Esophagus squamous epithelium (tissue), 5 donors: ENCODE results near the gene PRR23C. TPM values are rescaled to one million over a fixed set of nuclear protein-coding genes. Genes with fewer than 3 reads are reported as not detected.
"Not testable (repeated sequence)": the region's sequence is repeated elsewhere in the genome, so short reads cannot be mapped to it uniquely, and the experiment has no call there.

ENCODE experiments used
- DNase-seq: peaks from one replicate; lab custom pipeline; 2025; lab: John Stamatoyannopoulos, UW
- H3K27ac ChIP-seq, 4 donors: fragments of 200-600 bp; sonication (generic); one replicate each; pipeline ENCODE4 v1.5.1; 2016 to 2019; ENCODE audit warnings: mild to moderate bottlenecking in 1 of 4
- H3K27me3 ChIP-seq, 4 donors: fragments of 200-600 bp; sonication (generic); 1 replicate in 3 of 4; 2 replicates in 1 of 4; pipeline versions ENCODE4 v1.5.1 to v1.6.0; 2017 to 2021; ENCODE audit warnings: antibody characterized with exemption in 1 of 4
- H3K36me3 ChIP-seq, 3 donors: fragments of 200-600 bp; sonication (generic); one replicate each; pipeline ENCODE4 v1.5.1; 2016 to 2019
- H3K4me1 ChIP-seq, 3 donors: fragments of 200-600 bp; sonication (generic); one replicate each; pipeline ENCODE4 v1.5.1; 2017 to 2019
- H3K4me3 ChIP-seq, 4 donors: fragments of 200-600 bp; sonication (generic); 1 replicate in 3 of 4; 2 replicates in 1 of 4; pipeline ENCODE4 v1.5.1; 2016 to 2019; ENCODE audit warnings: mild to moderate bottlenecking in 2 of 4, moderate library complexity in 1 of 4
- H3K9me3 ChIP-seq, 3 donors: fragments of 200-600 bp; sonication (generic); one replicate each; pipeline ENCODE4 v1.5.1; 2016 to 2019
- CTCF ChIP-seq, 6 experiments: fragments of 450-650 bp in 4 of 6; fragments of 200-600 bp in 2 of 6; sonication (generic) in 2 of 6; IDR thresholded peaks; one replicate each; pipeline ENCODE4 v1.5.1; 2016 to 2019; ENCODE audit warnings: antibody characterized with exemption in 6 of 6, mild to moderate bottlenecking in 4 of 6, moderate library complexity in 4 of 6
- POLR2A ChIP-seq, 4 donors: fragments of 450-650 bp; IDR thresholded peaks; one replicate each; pipeline ENCODE4 v1.6.1; 2017; ENCODE audit warnings: antibody characterized with exemption in 4 of 4, mild to moderate bottlenecking in 4 of 4, moderate library complexity in 3 of 4
- WGBS, 2 donors: methylation state at CpG; one replicate each; pipeline ENCODE4 v1.1.5; 2018; 5-methylcytosine and 5-hydroxymethylcytosine counted together
- intact Hi-C: fragments of 100-400 bp; cut with DNase I; formaldehyde crosslinking; loops from one replicate; pipeline ENCODE4 v1.15.0; 2022
- total RNA-seq, 4 donors: library from RNA; depleted of rRNA; stranded (reverse); fragments of >200 nt; gene quantifications; one replicate each; pipeline ENCODE4 v1.1.0, GENCODE V29; 2016
- donor health status: DM: yes; HTN: yes; CAD: no.

PRR23C gene
- total RNA-seq, 4 donors from 2014 or later, result not detected

- no peak overlapping the region for H3K4me3 ChIP-seq
- H3K9me3 ChIP-seq, result no peaks in the 10 kb centered on the region
- no peak for DNase-seq
- H3K27ac ChIP-seq, result no peak overlapping the region
- no peaks in the 10 kb centered on the region for H3K27me3 ChIP-seq
- 73 to 90% methylated on average over 6 of the region's 6 CpGs for WGBS, 2 donors
- no peaks in the 10 kb centered on the region for H3K36me3 ChIP-seq
- no peaks in the 10 kb centered on the region for H3K4me1 ChIP-seq
- intact Hi-C loops, result no loop called here
- TF ChIP-seq POLR2A (IDR thresholded peaks at IDR 0.05) (no peak), CTCF (IDR thresholded peaks at IDR 0.05) (no peak)
Observed at GRCh38 chr3:139037478-139037877, 7.2 kb downstream of the PRR23C start.

GRCh38 chr3:139032326-139033002, 12.2 kb downstream of the PRR23C start:
- TF ChIP-seq CTCF (IDR thresholded peaks at IDR 0.05) (no peak), POLR2A (IDR thresholded peaks at IDR 0.05) (no peak)
- intact Hi-C loops, result no loop called here
- Histone ChIP-seq H3K4me1 (no peaks in the 10 kb centered on the region), H3K4me3 (no peak overlapping the region), H3K9me3 (peaks cover 0 to 18% (median 13%) of the 10 kb centered on the region in 3 donors), H3K27me3 (no peaks in the 10 kb centered on the region), H3K36me3 (no peaks in the 10 kb centered on the region), H3K27ac (no peak overlapping the region)
- WGBS, 2 donors, result 58 to 81% methylated on average over 2 of the region's 2 CpGs
- DNase-seq, result no peak

GRCh38 chr3:139030576-139030975, 14.1 kb downstream of the PRR23C start:
- intact Hi-C loops, H3K36me3 ChIP-seq, DNase-seq, H3K27ac ChIP-seq, H3K4me3 ChIP-seq, H3K4me1 ChIP-seq, H3K27me3 ChIP-seq: not testable (repeated sequence)
- H3K9me3 ChIP-seq, result peaks cover 0 to 18% (median 13%) of the 10 kb centered on the region in 3 donors

- DNase-seq, result no peak
- Histone ChIP-seq H3K27ac (no peak overlapping the region), H3K4me3 (no peak overlapping the region), H3K4me1 (no peaks in the 10 kb centered on the region), H3K9me3 (peaks cover 0 to 12% (median 0%) of the 10 kb centered on the region in 3 donors), H3K27me3 (no peaks in the 10 kb centered on the region), H3K36me3 (no peaks in the 10 kb centered on the region)
- WGBS, 2 donors, result 89 to 98% methylated on average over 2 of the region's 2 CpGs
- intact Hi-C loops, result no loop called here
- no peak for TF ChIP-seq POLR2A (IDR thresholded peaks at IDR 0.05)
- TF ChIP-seq CTCF (IDR thresholded peaks at IDR 0.05), result no peak
Observed at GRCh38 chr3:139024968-139025367, 19.7 kb downstream of the PRR23C start.

- Histone ChIP-seq H3K4me1 (no peaks in the 10 kb centered on the region), H3K9me3 (peaks cover 0 to 11% (median 0%) of the 10 kb centered on the region in 3 donors), H3K27me3 (no peaks in the 10 kb centered on the region), H3K27ac (no peak within 1 kb of the TSS), H3K4me3 (no peak within 1 kb of the TSS), H3K36me3 (no peaks in the 10 kb centered on the region)
- no peak for TF ChIP-seq CTCF (IDR thresholded peaks at IDR 0.05)
- TF ChIP-seq POLR2A (IDR thresholded peaks at IDR 0.05), result no peak
- DNase-seq, result no peak
- intact Hi-C loops, result no loop called here
- 49 to 68% methylated on average over 9 to 11 of the region's 19 CpGs for WGBS, 2 donors
Observed at GRCh38 chr3:139020868-139021234, 23.8 kb downstream of the PRR23C start, which contains the start of gene PRR23B. Gene PRR23B, minus strand, starts transcription at chr3:139020926. Its CDS starts 265 bp downstream, at chr3:139020661.
